Ureter (tissue), 1 donor: ENCODE measurements around the gene LTBP1. TPM values are rescaled to one million over a fixed set of nuclear protein-coding genes. Genes with fewer than 3 reads are reported as not detected.

Source experiments
- DNase-seq: peaks from one replicate; pipeline ENCODE4 v3.0.0-alpha.2; 2020; ENCODE audit warnings: low spot score
- total RNA-seq: library from RNA; stranded (reverse); gene quantifications from one replicate; pipeline ENCODE4 v1.2.4, GENCODE V29; 2023
- donor health status: DM: yes; HTN: yes; CAD: no.

The LTBP1 gene
- total RNA-seq, 1 donor from 2014 or later = 80.1 TPM

DNA sequence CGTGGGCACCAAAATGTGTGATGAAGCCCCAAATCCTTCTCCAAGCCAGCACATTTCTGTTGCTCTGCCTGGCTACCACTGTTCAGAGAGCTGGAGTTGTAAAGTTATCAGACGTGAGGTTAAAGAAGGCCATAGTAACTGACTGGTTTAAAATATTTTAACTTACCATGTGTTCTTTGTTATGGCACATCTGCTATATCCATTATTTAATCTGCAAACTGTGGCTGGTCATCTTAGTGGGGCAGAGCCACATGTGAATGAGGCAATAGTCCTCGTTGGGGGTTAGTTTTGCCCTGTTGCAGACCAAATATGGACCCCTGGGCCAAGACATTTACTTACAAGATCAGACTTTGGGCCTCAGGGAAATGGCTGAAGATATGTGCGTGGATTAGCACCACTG, 315.3 kb downstream of the LTBP1 start:
- no peak for DNase-seq

- no peak for DNase-seq
Observed at GRCh38 chr2:33264766-33265165, 318.0 kb downstream of the LTBP1 start.

- no peak for DNase-seq
Observed at GRCh38 chr2:33265584-33266338, 319.0 kb downstream of the LTBP1 start.

DNA sequence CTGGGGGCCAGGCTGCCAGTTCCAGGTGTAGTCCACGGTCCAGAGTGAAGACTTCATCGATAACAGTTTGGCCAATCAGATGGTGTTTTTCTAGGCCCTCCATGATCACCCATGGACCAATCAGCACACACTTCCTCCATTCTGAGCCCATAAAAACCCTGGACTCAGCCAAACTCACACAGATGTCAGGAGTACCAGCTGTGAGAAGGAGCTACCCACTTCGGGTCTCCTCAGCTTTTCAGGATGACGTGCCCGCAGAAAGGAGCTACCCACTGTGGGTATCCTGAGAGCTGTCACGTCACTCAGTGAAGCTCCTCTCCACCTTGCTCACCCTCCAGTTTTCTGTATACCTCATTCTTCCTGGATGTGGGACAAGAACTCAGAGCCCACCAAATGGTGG, 319.7 kb downstream of the LTBP1 start:
- DNase-seq = no peak

DNA sequence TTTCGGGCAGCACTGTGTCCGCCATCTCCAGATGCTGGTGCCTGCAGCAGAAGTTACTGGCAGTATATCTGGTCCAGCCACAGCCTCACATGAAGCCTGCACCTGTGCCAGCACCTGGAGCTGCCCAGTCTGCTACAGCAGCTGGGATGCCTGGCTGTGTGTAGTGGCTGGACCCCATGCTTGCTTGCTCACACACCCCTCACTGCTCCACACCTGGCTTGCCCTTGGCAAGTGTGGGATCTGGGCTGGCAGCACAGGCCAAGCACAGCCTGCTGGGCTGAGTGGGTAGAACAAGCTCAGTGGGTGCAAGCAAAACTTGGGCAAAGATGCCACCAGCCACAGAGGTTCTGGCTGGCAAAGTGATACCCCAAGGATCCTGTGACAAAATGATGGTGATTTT, 320.3 kb downstream of the LTBP1 start:
- no peak for DNase-seq

DNA sequence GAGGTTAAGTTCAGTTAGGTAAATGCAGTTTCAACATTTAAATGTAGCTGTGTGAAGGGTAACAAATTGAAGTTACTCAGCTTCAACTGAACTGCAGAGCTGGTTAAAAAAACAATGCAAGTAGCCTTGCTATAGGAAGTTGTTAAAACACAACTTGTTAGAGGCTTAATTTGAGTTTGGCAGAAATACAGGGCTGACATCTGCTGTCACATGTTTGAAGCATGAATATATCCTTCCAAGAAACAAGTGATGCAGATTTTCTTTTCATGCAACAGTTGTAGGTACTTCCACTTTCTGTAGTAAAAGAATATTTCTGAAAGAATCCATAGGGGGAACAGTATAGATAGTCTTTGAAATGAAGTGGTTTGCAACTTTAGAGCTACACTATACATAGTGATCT, 321.0 kb downstream of the LTBP1 start:
- no peak for DNase-seq

DNA sequence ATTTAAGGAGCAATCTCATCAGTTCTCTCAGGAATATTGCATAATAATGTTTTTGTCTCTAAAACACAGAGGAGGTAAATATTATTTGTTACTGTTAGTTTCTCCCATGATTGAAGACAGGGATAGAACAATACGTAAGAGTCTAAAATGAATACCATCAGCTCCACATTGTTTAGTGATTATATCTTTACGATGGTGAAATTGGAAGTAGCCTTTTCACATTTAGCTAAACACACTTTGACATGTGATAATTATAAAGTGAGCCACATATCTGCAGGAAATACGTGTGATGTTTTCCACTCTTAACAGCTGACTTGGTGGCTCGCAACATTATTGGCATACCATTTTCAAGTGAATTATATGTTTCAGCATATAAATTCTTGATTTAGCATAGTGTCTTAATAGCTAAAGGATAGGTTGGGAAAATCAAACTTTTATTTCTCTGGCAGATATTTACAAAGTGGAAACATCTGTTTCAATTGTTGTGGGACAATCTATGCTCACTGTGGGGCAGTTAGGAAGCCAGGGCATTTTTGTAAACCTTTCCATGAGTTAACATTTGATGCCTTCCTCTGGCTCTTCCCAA, 321.6 kb downstream of the LTBP1 start:
- no peak for DNase-seq

DNA sequence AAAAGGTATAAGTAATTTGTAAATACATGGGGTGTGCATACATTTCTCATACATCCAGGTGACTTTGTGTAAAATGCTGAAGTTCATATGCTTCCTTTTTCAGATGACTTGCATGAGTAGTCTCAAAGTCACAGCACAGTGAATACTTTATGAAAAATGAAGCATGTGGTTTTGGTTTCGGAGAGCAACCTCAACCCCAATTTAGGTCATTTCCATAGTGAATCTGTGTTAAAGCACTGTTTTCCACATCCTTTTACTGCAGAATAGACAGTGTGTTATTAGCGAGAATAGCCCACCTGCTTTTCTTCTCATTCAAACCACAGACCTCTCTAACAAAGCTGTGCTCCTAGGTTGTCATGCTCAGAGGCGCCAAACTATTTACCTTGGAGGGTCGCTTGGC, 325.2 kb downstream of the LTBP1 start:
- no peak for DNase-seq

DNA sequence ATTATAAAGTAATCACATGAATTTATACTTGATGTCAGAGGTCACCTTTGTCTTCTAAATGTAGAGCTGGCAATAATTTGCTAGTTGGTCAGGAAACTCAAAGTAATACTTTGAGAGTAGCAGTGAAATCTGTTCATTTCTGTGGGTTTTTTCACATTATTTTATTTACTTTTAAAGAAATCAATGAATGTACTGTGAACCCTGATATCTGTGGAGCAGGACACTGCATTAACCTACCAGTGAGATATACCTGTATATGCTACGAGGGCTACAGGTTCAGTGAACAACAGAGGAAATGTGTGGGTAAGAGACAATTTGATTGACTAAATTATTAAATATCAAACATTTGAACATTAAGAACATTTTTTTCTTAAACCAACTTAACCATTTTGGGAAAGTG, 326.7 kb downstream of the LTBP1 start:
- DNase-seq = no peak

DNA sequence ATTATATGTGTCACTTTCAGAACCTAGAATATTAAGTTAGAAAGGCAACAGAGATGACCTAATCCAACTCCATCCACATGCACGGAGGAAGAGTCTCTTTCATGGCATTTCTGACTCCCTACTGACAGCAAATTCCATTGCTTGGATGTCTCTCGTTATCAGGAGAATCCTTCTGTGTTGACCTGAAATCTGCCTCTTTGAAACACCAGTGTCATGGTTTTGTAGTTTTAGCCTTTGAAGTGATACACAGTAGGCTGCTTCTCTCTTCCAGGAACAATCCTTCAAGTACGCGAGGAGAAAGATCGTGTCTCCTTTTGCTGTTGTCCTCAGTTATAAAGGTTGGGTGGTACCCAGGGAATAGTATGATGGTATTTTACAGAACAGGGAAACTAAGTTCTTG, 327.8 kb downstream of the LTBP1 start:
- no peak for DNase-seq

DNA sequence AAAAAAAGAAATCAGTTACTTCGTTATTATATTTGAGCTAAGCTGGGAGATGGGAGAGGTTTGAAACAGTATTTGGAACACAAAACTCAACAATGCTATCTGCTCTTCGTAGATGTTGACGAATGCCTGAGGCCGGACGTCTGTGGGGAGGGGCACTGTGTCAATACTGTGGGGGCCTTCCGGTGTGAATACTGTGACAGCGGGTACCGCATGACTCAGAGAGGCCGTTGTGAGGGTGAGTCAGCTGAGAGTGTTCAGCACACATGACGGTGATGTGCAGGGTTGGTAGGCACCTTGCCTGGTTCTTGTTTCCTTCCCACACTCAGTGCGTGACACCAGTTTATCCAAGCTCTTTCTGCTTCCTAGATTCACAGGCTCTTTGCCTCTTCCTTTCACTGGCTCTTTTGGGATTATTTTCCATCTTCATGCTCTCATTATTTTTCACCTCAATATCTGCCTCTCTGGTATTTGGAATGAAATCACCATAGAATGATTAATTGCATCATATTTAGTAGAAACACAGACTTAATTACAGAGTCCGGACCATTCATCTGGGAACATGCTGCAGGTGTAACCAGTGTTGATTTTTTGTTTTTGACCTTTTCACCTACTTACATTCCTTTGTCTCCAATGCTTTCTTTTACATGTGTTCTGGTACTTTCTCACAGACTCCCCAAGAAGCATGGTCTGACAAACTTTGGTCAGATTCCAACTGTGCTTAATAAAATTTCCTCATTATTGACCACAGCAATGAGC, 329.1 kb downstream of the LTBP1 start:
- no peak for DNase-seq

- DNase-seq = no peak
Observed at GRCh38 chr2:33277002-33277426, 330.3 kb downstream of the LTBP1 start.

GRCh38 chr2:33278245-33278943, 331.6 kb downstream of the LTBP1 start:
- no peak for DNase-seq

DNA sequence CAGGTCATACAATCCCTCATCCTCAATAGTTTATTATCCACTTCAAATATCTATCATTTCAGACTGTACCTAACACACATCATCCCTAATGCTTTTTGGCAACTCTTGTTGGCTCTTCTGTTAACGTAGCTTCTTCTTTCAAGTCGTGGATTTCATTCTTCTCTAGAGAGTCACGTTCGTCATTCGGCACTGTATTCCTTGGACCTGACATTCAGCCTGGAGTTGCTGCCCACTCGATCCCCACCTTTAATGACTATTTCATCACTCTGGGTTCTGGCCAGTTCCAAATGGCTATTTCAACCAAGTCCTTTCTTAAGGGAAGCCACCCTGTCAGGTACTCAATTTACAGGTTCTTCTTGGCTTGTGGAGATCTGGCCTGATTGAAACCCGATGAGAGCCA, 337.5 kb downstream of the LTBP1 start:
- DNase-seq = no peak

- no peak for DNase-seq
Observed at GRCh38 chr2:33287507-33288005, 340.8 kb downstream of the LTBP1 start.

GRCh38 chr2:33288011-33288410, 341.3 kb downstream of the LTBP1 start:
- DNase-seq = no peak

- no peak for DNase-seq
Observed at GRCh38 chr2:33289961-33290360, 343.2 kb downstream of the LTBP1 start.

- no peak for DNase-seq
Observed at GRCh38 chr2:33291278-33292013, 344.7 kb downstream of the LTBP1 start.

DNA sequence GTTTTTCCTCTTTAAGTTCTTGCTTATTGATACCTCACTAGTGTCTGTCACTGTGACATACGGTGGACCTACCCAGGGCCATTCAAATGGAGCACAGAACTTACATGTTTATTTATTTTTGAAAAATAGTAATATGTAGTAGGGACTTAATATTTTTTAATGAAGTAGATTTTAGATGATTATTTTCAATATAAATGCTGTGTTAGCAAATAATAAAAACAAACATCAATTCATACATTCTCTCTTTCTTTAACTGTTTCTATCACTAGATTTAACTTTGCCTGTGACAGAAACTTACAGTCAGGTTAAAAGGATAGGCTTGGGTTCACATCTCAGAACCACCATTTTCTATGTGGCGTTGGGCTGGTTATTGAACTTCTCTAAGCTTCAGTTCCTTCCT, 345.3 kb downstream of the LTBP1 start:
- no peak for DNase-seq

DNA sequence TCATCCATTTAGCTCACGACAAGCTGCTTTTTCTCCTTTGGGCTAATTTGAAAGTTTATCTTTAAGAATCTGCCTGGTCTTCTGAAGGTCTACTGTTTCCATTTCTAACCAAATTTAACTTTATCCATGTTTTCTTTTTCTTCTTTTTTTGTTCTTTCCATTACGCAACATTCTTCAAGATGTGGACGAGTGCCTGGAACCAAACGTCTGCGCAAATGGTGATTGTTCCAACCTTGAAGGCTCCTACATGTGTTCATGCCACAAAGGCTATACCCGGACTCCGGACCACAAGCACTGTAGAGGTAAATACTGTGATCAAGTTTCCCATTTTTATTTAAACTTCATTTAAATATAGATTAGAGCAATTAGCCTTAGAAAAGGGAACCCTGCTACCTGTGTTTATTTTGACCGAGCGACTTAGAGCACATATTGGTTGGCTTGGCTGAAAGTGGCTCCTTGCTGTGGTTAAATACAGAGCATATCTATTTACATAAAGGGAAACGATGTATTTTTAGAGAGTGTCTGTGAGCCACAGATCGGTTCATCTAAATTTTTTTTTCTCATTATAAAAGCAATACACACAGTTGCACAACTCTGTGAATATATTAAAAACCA, 346.3 kb downstream of the LTBP1 start:
- no peak for DNase-seq

DNA sequence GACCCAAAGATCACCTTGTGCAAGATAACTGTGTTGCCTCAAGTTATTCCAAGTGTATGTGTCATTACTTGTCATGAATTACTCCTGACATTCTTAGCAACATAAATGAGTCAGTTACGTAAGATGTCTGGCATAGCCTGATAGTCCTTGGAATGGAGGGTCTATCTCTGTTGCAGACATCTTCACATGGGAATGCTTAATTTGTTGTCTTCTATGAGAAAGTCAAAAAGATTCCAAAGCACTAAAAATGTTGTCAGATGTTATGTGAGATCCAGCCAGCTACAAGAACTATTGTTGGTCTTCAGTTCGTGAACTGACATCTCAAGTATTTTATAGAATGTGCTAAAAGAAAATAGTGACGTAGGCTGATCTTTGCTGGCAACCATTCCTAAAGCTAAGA, 351.5 kb downstream of the LTBP1 start:
- no peak for DNase-seq
